ENCODE results near the gene ACIN1.
"Not testable (repeated sequence)": the region's sequence is repeated elsewhere in the genome, so short reads cannot be mapped to it uniquely, and the experiment has no call there.

The ACIN1 gene

DNA sequence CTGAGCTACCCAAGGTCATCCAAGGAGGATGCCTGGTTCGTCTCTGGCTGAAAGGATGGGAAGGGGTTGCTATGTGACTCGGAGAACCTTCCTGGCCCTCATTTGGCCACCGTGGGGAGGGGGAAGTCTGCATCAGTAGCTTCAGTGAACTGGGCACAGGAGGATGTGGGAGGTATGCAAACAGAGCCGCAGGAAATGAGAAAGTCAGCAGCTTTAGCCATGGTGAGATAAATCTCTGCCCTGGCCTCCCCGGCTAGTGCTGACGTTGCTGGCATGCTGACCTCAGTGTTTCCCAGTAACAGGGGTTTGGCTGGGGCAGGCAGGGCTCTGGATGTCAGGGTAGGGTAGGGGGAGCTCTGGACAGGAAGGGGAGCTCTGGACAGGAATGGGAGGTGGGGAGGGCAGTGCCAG lies 26.4 kb upstream of the ACIN1 start:
- DNase-seq = peak; percentile 35

DNA sequence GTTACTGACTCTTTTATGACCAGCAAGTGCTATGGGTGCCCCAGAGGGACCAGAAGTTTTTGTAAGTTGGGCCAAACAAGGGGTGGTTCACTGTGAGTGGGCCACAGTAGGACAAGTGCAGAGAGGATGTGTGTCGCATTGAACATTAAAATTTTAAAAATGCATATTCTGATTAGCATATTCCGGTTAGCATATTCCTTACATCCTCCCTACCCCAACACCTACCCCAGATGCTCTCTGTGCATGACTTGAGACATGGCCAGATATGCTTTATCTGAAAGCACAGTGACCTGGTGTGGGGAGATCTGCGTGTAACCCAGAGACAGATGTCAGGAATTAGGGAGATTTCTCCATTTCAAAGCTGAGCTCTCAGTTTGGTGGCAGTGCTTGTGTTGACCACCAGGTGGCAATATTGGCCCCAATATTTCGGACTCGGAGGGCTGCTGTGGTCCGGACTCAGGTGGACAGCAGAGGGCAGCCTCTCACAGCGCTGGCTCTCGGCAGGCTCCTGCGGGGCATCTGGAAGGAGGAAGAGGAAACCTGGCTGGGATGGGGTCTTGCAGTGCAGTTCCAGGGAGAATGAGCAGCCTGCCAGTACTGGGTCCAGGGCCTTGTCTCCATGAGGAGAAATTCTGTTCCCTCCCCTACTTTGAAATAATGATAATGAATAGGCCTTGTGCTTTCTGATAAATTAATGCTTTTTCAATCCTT lies 25.8 kb upstream of the ACIN1 start:
- DNase-seq = peak; percentile 86

DNA sequence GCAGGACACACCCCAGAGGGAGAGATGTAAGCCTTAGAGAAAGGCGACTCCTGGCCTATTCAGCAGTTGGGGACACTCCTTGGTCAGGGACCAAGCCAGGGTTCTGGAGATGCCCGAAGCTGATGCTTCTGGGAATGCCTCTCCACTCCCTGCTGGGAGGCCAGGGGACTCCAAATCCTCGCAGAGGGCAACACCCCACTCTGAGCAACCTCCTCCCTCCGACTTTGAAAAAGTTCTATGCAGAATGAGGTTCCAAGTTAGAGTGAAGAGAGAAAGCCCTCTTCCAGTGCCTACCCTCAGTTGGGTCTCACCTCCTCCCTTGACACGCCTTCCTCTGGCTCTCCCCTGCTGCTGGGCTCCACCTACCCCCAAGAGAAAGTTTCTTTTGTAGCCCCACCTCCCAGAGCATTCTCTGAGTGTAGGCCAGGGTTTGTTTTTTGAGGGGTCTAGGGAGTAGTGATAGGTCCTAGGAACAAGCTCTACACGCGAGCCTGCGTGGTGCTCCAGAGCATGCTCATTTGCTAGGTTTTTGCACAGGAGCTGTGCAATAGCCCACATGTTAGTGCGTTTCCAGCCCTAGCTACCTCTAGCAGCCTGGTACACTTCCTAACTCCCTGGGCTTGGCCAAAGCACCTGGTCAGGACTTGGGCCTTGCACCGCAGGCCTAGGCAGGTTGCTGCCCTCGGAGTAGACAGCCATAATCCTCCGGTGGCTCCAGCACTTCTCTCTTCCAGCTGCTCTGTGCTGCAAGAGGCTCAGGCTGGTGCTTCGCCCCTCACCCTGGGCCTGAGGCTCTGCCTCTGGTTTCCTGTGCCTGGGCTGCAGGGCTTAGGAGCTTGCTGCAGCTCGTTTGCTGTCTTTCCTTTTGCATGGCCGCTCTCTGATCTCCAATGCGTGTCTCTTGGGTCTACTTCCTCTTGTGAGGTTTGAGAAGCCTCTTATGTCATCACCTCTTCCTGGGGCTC lies 24.7 kb upstream of the ACIN1 start:
- peak; percentile 67 for DNase-seq

DNA sequence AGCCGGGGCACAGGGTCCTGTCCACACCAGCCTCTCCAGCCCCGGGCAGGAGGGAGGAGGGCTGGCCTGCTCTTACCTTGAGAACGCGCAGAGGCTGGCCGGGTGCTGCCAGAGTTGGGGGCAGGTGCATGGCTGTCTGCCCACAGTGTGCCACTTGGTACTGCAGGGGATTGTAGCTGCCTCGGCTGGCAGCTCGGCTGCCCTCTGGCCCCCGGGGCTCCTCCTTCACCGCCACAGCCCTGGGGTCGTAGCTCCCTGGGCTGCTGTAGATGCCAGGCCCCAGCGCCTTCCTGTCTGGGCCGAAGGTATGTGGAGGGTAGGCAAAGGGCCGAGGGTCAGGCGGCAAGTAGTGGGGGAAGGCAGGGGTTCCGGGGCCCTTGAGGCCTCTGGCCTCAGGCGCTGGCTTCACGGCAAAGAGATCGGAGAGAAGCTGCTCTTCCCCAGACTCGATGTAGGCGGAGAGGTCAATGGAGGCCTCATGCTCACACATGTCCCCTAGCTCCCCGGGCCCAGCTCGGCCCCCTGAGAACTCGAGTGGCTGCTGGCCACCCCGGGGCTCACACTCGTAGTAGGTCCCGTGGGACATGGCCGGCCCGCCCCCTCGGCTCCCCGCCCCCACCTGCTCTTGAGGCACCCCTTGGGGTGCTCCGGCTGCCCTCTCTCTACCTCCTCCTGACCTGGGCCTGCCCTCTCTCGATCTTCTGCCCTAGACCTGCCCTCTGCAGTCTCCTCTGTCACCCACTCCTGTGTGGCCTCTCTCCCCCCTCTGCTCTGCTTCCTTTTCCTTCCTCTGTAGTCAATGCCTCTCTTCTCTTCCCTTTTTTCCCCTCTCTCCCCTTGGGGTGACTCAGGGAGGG lies 23.8 kb upstream of the ACIN1 start, which contains the start of gene CEBPE:
CEBPE (minus strand) TSS at position 750 of the 857 bp plus-strand sequence; CDS start at position 586, 164 bp downstream.
- DNase-seq = peak; percentile 67

DNA sequence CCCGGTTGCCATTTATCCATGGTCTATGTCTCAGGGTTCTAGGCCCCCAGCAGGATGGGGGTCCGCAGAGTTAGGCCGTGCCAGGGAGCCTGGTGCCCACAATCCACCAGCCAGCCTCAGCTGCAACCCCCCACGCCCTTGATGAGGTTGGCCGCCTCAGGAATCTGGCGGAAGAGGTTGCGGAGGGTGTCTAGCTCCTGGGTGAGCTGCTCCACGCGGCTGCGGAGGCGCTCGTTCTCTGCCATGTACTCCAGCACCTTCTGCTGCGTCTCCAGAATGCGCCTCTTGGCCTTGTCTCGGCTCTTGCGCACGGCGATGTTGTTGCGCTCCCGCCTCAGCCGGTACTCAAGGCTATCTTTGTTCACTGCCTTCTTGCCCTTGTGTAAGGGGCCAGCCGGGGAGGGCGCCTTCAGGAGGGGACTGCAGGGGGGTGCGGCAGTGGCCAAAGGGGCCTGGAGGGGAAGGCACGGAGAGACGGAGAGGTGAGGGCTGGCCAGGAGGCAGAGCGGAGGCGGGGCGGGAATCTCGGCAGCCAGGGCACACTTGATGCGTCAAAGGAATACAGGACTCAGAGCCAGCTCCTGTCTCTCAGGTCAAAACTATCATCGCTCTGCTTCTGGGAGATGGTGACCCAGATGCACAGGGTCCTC lies 22.6 kb upstream of the ACIN1 start:
- DNase-seq = no peak

DNA sequence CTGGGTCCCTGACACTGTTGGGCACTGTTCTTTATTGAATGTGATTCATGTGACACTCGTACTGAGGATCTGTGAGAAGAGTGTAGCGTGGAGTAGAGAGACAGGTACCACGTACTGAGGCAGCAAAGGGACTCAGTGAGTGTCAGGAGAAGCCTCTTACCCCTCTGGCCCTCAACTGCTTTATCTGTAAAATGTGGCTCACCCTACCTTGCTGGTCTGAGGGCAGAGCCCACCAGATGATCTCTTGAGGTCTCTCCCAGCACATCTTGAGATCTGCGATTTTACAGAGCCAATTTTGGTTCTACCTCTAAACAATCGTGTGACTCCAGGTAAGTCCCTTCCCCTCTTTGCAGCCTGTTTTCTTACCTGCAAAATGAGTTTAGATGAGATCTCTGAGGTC lies 21.0 kb upstream of the ACIN1 start:
- no peak for DNase-seq

DNA sequence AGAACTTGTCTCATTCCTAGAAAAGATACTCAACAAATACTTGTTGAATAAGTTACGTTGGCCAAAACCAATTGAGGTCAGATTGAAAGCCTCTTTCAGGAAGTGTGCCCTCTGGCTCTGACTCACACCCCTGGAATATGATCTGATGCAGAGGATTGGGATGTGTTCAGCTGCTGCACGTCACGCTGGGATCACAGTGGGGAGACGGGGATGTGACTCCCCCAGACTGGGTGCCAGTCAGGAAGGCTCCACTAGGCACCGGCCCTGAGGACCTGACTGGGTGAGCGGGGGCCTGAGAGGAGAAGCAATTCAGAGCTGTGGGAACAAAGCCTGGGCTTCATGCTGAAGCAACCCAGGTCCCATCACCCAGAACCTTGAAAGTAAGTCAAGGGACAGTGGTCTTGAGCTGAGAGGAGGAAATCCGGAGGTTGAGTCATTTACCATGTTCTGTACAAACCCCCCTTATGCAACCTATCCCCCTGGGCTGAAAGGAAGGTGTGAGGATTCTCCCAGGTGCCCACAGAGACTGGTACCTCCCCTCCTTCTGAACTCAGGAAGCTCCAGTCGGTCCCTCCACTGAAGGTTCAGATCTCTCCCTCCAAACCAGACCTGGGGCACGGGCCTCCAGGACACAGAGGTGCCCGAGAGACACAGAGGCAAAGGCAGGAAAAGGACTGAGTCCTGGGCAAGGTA lies 20.2 kb upstream of the ACIN1 start:
- DNase-seq = peak; percentile 88

DNA sequence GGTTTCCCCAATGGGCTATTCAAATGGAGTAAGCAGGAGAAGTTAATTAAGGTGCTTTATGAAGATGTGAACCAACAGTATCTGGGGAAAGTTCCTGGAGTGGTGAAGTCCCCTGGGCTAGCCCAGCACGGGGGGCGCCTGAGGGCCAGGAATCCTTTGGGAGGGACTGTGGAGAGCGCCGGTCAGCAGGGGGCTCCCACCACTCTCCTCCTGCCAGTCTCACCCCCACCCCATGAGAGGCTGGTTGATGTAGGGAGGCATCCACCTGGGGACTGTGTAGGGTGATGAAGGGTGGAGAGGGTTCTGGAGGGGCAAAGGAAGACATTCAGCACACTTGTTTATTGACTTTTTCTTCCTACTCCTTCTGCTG lies 19.7 kb upstream of the ACIN1 start:
- no peak for DNase-seq

DNA sequence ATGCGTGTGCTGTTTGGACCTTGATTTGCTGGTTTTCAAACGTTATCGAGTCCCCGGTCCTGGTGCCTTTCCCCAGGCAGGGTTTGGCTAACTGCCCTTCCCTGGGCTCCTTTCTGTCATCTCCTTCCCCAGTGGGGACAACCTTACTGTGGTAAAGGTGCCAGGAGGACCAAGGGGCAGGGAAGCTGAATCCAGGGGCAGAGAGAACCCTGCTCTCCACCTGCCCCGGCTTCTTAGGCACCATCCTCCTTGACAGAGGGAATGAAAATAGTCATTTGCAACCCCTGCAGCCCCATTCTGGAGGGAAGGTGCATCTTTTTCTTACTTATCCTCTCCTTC lies 19.2 kb upstream of the ACIN1 start:
- DNase-seq = no peak

DNA sequence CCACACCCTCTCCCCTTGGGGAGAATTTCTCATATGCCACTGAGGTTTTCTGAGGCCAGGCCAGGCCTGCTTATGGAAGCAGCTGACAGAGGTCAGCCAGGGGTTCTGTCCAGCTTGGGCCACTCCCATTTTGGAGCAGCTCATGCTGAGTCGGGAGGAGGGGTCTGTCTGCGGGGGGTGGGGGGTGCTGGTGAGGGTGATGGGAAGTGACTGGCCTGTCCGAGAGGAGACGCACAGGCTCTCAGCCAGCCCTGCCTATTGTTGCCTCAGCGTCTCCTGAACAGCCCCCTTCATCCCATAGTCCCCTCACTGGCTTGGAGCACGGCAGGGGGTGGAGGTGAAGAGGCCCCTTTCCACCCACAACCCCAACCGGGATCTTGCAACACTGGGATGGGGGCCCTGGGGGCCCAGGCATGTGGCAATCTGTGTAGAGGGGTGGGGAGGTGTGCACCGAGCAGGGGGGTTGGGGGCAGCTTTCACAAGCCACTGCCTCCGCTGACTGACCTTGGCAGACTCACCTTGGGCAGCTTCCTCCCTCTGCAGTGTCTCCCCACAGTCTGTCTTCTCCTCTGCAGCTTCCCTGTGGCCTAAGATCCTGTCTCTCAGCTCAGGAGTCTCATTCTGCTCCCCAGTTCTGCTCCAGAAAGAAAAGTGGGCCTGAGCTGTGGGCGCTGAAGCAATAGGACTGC lies 18.6 kb upstream of the ACIN1 start:
- no peak for DNase-seq

DNA sequence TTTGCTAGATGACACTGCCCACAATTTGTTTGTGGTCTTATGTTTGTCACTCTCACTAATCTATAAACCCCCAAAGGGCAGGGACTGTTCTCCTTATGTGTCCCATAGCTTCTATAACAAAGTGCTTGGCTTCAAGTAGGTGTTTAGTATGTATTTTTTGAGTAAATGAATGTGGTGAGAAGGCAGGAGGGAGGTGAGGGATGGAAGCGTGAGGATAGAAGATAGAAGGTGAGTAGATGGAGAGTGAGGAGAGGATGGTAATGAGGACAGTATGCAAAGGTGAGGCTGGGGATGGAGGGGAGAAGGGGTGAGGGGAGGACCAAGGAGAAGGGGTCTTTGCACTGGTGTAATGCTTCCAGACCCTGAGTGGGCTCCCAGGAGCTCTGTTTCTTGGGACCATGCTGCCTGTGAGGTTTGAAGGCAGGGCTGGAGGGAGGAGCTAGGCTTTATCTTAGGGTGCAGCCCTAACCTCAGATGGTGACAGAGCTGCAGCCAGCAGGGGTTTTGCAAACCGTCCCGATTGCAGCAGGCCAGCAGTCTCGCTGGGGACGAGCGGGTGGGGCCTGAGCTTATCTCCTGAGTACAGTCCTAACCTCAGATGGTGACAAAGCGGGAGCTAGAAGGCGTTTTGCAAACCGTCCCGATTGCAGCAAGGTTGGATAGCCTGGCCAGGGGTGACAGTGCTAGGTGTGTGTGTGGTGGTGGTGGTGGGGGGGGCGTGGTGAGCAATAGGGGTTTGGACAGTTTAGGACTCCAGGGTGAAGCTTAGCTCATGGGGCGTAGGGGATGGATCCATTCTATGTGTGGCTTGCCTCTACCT lies 17.6 kb upstream of the ACIN1 start:
- DNase-seq = peak; percentile 55

DNA sequence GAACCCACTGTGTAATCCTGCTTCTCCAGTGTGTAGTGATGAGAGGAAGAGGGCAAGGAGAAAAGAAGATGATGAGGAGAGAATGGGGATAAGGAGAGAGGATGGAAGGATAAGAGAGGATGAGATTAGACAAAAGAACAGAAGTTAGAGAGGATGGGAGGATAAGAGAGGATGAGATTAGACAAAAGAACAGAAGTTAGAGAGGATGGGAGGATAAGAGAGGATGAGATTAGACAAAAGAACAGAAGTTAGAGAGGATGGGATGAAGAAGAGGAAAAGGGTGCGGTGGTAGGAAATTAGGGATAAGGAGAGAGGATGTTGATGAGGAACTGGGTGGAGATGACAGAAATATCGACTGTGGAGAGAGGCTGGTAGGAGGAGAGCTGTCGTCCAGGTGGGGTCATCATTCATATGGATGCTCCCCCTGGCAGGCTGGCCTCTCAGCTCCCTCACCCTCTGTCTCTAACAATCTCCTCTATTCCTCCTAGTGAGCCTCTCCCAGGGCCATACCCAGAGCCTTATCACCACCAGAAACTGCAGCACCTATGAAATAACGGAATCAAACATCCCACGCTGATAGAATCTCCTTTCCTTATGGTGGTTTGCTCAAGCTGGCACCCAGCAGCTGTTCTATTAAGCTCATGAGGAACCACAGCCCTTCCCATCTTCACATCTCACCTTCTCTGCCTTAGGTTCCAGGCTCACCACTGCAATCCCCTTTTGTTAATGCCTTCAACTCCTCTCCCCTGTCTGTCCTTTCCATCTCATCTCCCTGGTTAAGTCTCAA lies 15.8 kb upstream of the ACIN1 start:
- DNase-seq = no peak

DNA sequence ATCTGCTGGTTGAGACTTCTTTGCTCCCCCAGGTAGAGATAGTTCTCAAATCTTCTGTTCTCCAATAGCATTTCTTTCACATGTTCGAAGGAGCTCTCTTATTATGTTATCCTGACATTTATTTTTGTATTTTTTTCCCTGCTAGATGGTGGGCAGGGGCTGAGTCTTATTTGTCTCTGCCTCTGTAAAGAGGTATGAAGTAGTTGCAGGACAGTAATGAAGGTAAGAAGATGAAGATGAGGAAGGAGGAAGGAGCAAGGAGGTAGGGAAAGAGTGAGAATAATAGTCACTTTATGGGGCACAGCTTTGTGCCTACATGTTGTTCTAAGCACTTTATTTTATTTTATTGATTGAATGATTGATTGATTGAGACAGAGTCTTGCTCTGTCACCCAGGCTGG lies 14.8 kb upstream of the ACIN1 start:
- no peak for DNase-seq

DNA sequence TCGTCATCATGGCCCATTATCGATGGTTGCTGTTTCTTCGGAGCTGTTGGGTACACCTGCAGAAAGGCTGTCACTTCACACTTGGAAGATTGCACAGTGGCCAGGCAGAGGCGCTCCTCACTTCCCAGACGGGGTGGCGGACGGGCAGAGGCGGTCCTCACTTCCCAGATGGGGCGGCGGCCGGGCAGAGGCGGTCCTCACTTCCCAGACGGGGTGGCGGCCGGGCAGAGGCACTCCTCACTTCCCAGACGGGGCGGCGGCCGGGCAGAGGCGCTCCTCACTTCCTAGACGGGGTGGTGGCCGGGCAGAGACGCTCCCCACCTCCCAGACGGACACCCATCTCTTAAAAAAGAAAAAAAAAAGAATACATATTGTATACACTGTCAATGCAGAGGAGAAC lies 13.2 kb upstream of the ACIN1 start:
- not testable (repeated sequence) for DNase-seq

DNA sequence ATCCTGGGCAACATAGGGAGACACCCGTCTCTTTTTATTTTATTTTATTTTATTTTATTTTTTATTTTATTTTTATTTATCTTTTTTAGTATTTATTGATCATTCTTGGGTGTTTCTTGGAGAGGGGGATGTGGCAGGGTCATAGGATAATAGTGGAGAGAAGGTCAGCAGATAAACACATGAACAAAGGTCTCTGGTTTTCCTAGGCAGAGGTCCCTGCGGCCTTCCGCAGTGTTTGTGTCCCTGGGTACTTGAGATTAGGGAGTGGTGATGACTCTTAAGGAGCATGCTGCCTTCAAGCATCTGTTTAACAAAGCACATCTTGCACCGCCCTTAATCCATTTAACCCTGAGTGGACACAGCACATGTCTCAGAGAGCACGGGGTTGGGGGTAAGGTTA lies 12.7 kb upstream of the ACIN1 start:
- DNase-seq = not testable (repeated sequence)

DNA sequence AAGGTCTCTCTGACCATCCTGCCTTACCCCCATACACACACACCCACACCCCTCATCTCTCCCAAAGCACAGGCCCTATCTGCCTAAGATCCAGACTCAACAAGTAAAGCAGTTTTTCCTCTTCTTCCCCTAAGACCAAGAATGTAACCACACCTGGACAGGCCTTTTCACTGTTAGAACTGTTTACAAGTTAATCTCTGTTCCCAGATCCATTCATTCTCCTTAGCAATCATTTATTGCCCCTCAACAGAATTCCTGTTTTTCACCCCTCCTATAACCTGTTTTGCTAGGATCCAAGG lies 11.8 kb upstream of the ACIN1 start:
- DNase-seq = no peak

DNA sequence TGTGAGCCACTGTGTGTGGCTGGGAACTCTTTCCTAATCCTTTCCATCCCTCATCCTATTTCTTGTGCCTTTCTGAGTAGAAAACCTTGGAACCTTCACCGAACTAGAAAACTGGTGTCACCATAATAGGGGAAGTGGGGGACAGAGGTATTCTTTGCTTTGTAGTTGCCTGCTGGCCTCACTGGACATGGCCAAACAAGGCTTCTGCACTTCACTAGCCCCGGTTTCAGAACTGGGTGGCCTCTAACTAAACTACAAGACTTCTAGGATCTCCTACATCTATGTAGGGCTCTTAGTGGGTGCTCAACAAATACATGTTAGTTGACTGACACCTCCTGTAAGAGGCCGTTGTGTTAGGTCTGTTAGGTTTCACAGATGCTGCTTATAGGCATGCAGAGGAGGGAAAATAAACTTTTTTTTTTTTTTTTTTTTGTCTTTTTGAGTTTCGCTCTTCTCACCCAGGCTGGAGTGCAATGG lies 10.4 kb upstream of the ACIN1 start:
- no peak for DNase-seq

DNA sequence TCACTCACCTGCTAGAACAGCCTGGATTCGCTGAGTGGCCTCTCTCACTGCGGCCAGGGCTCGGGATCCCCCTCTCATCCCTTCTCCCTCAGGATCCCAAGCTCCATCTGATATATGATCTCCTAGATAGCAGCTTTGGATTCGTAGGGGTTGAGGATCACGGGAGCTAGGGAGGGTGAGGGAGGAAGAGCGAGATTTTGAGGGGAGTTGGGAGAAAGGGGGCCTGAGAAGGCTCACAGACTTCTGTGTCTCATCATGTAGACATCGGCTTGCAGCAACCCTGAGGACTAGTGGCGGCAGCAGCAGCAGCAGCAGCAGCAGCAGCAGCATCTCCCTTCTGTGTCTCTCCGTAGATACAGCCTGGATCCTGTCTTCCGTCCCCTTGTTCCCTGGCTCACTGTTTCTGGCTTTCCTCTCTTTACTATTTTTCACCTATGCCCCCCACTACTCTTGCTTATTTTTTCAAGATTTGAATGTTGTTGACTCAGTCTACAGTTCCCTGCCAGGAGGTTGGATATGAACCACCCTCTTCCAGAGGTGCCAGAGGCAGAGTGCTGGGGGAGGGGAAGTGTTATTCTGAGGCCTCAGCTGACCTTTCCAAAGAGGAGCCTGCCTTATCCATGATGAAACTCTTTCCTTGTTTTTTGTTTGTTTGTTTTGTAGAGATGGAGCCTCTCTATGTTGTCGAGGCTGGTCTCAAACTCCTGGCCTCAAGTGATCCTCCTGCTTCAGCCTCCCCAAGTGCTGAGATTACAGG lies 9.8 kb upstream of the ACIN1 start, which contains the start of gene CIROP:
CIROP (minus strand) TSS at position 399 of the 757 bp plus-strand sequence; CDS start at position 330, 69 bp downstream.
- no peak for DNase-seq

DNA sequence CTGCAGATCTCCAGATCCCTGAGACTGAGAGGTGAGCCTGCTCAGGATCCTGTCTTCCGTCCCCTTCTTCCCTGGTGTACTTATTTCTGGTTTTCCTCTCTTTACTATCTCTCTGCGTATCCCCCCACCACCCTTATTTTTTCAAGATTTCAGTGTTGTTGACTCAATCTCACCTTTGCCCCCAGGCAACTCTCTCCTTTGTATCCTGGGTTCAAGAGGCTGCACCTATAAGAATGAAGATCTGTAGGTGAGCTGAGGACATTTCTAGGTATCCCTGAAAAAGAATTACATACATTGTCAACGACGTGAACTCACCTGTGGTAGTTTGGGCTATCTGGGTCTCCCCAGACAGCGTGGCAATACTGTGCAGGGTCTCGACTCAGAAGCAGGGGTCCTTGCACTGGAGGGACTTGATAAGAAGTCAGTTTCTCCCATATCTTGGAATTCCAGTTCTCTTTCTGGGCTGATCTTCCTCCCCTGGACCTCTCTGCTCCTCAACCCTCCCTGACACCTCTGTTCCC lies 9.2 kb upstream of the ACIN1 start:
- DNase-seq = no peak
